HUES64 (cell line): ENCODE results near the gene LHFPL2.

Source experiments
- H3K27ac ChIP-seq: 2 replicates; pipeline ENCODE4 v1.7.0; 2013; ENCODE audit warnings: low read depth, low read length, inconsistent platforms
- H3K27me3 ChIP-seq: 2 replicates; pipeline ENCODE4 v1.6.1; 2013; ENCODE audit warnings: mild to moderate bottlenecking, low read length; ENCODE audit not compliant: insufficient read depth
- H3K36me3 ChIP-seq: 2 replicates; pipeline ENCODE4 v1.6.1; 2013; ENCODE audit warnings: mild to moderate bottlenecking, low read length; ENCODE audit not compliant: insufficient read depth
- H3K4me1 ChIP-seq: 2 replicates; pipeline ENCODE4 v1.6.1; 2013; ENCODE audit warnings: mild to moderate bottlenecking, low read length, moderate library complexity; ENCODE audit not compliant: insufficient read depth
- H3K4me3 ChIP-seq: 2 replicates; pipeline ENCODE4 v1.5.1; 2013; ENCODE audit warnings: mild to moderate bottlenecking, low read length, moderate library complexity
- H3K9ac ChIP-seq: 2 replicates; pipeline ENCODE4 v1.6.1; 2013; ENCODE audit warnings: mild to moderate bottlenecking, low read depth, low read length
- H3K9me3 ChIP-seq: 2 replicates; pipeline ENCODE4 v1.6.1; 2013; ENCODE audit warnings: low read depth, low read length; ENCODE audit not compliant: insufficient read depth
- WGBS: fragments of 150-250, 120-280 bp; methylation state at CpG from one replicate; pipeline ENCODE4 v1.1.7; 2013; ENCODE audit warnings: missing lambda C conversion rate; 5-methylcytosine and 5-hydroxymethylcytosine counted together

LHFPL2 gene

DNA sequence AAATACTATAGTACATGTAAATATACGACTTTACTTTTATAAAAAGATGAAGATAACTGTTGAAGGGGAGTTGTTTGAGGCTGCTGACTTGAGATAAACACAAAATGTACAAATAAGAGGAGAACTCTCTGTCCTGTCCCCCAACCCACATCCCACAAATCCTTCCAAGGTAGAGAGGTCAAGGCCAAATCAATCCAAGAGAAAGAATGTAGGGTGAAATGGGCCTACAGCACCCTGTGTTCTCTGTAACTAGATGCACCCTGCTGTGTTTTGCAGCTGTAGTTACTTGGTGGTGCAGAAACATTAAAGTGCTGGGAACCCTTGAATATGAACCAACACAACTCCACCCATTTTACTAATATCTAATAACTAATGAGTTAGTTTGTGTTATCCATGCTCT lies 2.0 kb upstream of the LHFPL2 start:
- Histone ChIP-seq H3K9me3 (no peaks in the 10 kb centered on the region), H3K9ac (no peak overlapping the region), H3K4me1 (peaks cover 22% of the 10 kb centered on the region), H3K36me3 (0 out of 2 replicates have a peak, but pooled peaks cover 7% of the 10 kb centered on the region), H3K27ac (no peak overlapping the region), H3K27me3 (no peaks in the 10 kb centered on the region), H3K4me3 (no peak overlapping the region)
- WGBS: no CpG with 5 or more reads among the region's 1 CpG

DNA sequence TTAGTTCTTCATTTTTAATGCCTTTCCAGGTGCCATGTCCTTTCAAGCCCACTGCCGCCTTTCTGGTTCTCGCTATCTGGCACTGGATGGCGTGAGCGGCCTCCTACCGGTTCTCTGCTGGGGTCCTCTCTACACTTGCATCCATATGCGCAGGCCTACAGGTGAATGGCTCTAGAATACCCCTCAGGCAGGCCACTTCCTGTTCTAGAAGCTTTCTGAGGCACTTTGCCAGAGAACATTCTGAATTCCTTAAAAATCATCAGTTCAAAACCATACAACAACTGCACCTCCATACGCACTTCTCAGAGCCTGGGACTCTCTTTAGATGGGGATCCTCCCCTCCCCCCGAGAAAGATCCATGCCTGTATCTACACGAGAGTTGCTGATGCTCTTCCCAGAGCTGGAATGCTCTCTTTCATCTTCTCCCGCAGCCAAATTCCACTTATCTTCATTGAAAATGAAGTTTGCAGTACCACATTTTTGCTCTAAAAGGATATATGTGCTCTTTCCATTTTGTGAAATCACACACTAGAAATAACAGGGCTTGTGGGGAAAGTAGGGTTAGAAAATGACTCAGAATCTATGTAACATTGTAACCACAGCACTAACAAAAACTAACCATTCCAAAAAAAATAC lies 1.4 kb upstream of the LHFPL2 start:
- Histone ChIP-seq H3K4me1 (peaks cover 24% of the 10 kb centered on the region), H3K9me3 (no peaks in the 10 kb centered on the region), H3K4me3 (peak overlapping the region; percentile 89), H3K27ac (no peak overlapping the region; the same call in 1 of the 2 replicates), H3K27me3 (no peaks in the 10 kb centered on the region), H3K36me3 (0 out of 2 replicates have a peak, but pooled peaks cover 7% of the 10 kb centered on the region), H3K9ac (no peak overlapping the region)
- 22% methylated on average over 10 of the region's 10 CpGs for WGBS

DNA sequence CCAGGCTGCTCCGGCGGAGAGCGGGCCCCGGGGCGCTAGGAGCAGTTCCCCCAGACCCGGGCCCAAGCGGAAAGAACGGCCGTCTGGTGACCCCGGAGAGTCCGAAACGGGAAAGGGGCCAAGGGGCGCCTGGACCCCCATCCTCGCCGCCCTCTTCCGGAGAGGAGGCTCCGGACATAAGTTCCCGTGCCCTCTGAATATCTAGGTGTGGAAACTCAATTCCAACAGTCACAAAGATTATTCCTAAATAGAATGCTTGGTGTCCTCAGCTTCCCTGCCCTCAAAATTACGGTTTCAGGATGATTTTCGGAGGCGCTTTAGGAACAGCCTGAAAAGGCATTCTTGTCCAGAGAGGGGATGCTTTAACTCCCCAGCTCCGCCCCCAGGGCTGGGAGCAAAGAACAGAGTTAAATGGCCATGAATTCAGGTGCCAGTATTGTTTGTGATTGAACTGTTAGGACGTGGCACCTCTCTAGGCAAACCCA lies 681 bp upstream of the LHFPL2 start:
- H3K27ac ChIP-seq: peak overlapping the region; percentile 85; the same call in 1 of the 2 replicates
- WGBS: 3% methylated on average over 23 of the region's 23 CpGs
- H3K27me3 ChIP-seq: no peaks in the 10 kb centered on the region
- H3K4me1 ChIP-seq: peaks cover 26% of the 10 kb centered on the region
- H3K36me3 ChIP-seq: peaks cover 11% of the 10 kb centered on the region; the same call in 1 of the 2 replicates
- peak overlapping the region; percentile 89 for H3K4me3 ChIP-seq
- peak overlapping the region; percentile 79 for H3K9ac ChIP-seq
- no peaks in the 10 kb centered on the region for H3K9me3 ChIP-seq

GRCh38 chr5:78647838-78648358 lies 674 bp downstream of the LHFPL2 start:
- WGBS: under 1% methylated on average over 47 of the region's 47 CpGs
- Histone ChIP-seq H3K9ac (peak overlapping the region; percentile 75), H3K27me3 (no peaks in the 10 kb centered on the region), H3K4me3 (peak overlapping the region; percentile 89), H3K27ac (peak overlapping the region; percentile 85; the same call in 1 of the 2 replicates), H3K9me3 (no peaks in the 10 kb centered on the region), H3K36me3 (peaks cover 13% of the 10 kb centered on the region; the same call in 1 of the 2 replicates), H3K4me1 (peaks cover 26% of the 10 kb centered on the region)

- Histone ChIP-seq H3K4me1 (peaks cover 26% of the 10 kb centered on the region), H3K36me3 (peaks cover 13% of the 10 kb centered on the region; the same call in 1 of the 2 replicates), H3K27ac (no peak overlapping the region), H3K4me3 (peak overlapping the region; percentile 89), H3K27me3 (no peaks in the 10 kb centered on the region), H3K9ac (peak overlapping the region; percentile 75), H3K9me3 (no peaks in the 10 kb centered on the region)
- 1% methylated on average over 16 of the region's 17 CpGs for WGBS
These were observed 1.2 kb downstream of the LHFPL2 start for GRCh38 chr5:78647351-78647818.

DNA sequence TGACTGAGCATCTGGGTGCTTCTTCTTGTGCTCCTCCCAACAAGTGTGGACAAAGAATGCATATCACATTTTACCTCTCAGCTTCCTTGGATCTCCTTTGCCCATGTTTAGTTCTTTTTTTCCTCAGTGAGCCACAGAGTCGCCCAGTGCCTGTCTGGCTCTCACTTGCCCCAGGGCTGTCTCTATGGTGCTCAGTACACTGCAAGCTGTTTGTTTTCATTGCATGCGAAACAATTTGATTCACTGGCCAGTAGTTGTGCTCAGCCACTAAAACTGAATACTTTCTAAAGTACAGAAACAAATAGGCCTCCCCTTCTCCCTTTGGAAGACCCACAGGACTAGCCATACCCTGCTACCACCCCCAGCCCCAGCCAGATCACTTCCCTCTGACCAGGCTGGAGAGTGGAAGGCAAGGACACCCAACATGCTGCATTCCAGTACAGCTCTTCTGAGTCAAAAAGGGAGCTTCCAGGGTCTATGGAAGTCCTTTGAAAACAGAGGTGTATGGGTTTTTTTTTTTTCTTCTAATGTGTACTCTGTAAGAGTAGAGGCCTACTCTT lies 3.8 kb downstream of the LHFPL2 start:
- 45% methylated on average over 2 of the region's 2 CpGs for WGBS
- Histone ChIP-seq H3K27ac (no peak overlapping the region), H3K9ac (no peak overlapping the region), H3K36me3 (peaks cover 13% of the 10 kb centered on the region; the same call in 1 of the 2 replicates), H3K4me3 (no peak overlapping the region), H3K4me1 (peaks cover 31% of the 10 kb centered on the region), H3K9me3 (no peaks in the 10 kb centered on the region), H3K27me3 (no peaks in the 10 kb centered on the region)

DNA sequence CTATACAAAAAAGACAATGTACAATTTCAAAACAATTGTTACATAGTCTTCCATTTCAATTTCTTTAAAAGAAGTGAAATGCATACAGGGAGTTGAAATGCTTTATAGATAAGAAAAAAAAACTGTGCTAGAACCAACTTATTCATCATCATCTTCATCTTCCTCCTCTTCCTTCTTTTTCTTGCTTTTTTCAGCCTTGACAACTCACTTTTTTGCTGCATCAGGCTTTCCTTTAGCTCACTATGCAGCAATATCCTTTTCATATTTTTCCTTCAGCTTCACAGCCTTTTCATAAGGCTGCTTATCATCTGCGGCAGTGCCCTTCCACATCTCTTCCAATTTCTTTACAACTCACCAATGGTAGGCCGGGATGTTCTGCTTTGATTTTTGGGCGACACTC lies 4.4 kb downstream of the LHFPL2 start:
- H3K4me3 ChIP-seq: no peak overlapping the region
- 95% methylated on average over 3 of the region's 3 CpGs for WGBS

GRCh38 chr5:78642701-78643100 lies 5.9 kb downstream of the LHFPL2 start:
- H3K36me3 ChIP-seq: peaks cover 13% of the 10 kb centered on the region; the same call in 1 of the 2 replicates
- H3K9me3 ChIP-seq: no peaks in the 10 kb centered on the region
- no peak overlapping the region for H3K4me3 ChIP-seq
- peaks cover 43% of the 10 kb centered on the region for H3K4me1 ChIP-seq
- WGBS: 98% methylated on average over 1 of the region's 1 CpG
- H3K27me3 ChIP-seq: no peaks in the 10 kb centered on the region
- no peak overlapping the region for H3K9ac ChIP-seq
- H3K27ac ChIP-seq: no peak overlapping the region

More for the DNA sequence above, 4.4 kb downstream of the LHFPL2 start:
- Histone ChIP-seq H3K9ac (no peak overlapping the region), H3K27me3 (no peaks in the 10 kb centered on the region), H3K4me1 (peaks cover 36% of the 10 kb centered on the region), H3K9me3 (no peaks in the 10 kb centered on the region), H3K27ac (no peak overlapping the region), H3K36me3 (peaks cover 13% of the 10 kb centered on the region; the same call in 1 of the 2 replicates)

GRCh38 chr5:78640662-78641474 lies 7.7 kb downstream of the LHFPL2 start:
- Histone ChIP-seq H3K4me1 (peaks cover 33% of the 10 kb centered on the region), H3K27ac (no peak overlapping the region), H3K9ac (no peak overlapping the region), H3K36me3 (peaks cover 8% of the 10 kb centered on the region; the same call in 1 of the 2 replicates), H3K4me3 (no peak overlapping the region), H3K9me3 (no peaks in the 10 kb centered on the region), H3K27me3 (no peaks in the 10 kb centered on the region)
- WGBS: 92% methylated on average over 3 of the region's 3 CpGs

GRCh38 chr5:78639791-78640190 lies 8.8 kb downstream of the LHFPL2 start:
- Histone ChIP-seq H3K27ac (no peak overlapping the region), H3K9ac (no peak overlapping the region)
- WGBS: 75% methylated on average over 2 of the region's 2 CpGs

More at GRCh38 chr5:78639791-78640190, 8.8 kb downstream of the LHFPL2 start:
- H3K36me3 ChIP-seq: peaks cover 6% of the 10 kb centered on the region; the same call in 1 of the 2 replicates
- H3K9me3 ChIP-seq: no peaks in the 10 kb centered on the region
- H3K4me1 ChIP-seq: peaks cover 29% of the 10 kb centered on the region
- no peak overlapping the region for H3K4me3 ChIP-seq
- no peaks in the 10 kb centered on the region for H3K27me3 ChIP-seq
